ENCODE results near the gene CRTC2. TPM values are rescaled to one million over a fixed set of nuclear protein-coding genes. Genes with fewer than 3 reads are reported as not detected.
"Not testable (repeated sequence)": the region's sequence is repeated elsewhere in the genome, so short reads cannot be mapped to it uniquely, and the experiment has no call there.

CRTC2 gene
- total RNA-seq, 1 experiment from 2014 or later = 40.8 TPM

GRCh38 chr1:153984123-153984894 lies 25.9 kb upstream of the CRTC2 start:
- Histone ChIP-seq H3K9me3 (ENCODE audit: low read depth, low read length, poor library complexity, severe bottlenecking) (no peaks in the 10 kb centered on the region), H3K4me3 (ENCODE audit: low read depth, low read length, poor library complexity, severe bottlenecking) (peak overlapping the region; percentile 83), H3K27me3 (replicated peaks; ENCODE audit: insufficient read depth, low read depth, low read length, poor library complexity) (no peaks in the 10 kb centered on the region), H3K27ac (ENCODE audit: low read depth, low read length, poor library complexity, severe bottlenecking) (peak overlapping the region; percentile 80), H3K36me3 (ENCODE audit: insufficient read depth, low read length, poor library complexity, severe bottlenecking) (peaks cover 26% of the 10 kb centered on the region), H3K4me1 (ENCODE audit: insufficient read depth, low read length, poor library complexity, severe bottlenecking) (peaks cover 14% of the 10 kb centered on the region)
- intact Hi-C loops (cut with micrococcal nuclease; ENCODE audit: unreplicated experiment) = loop anchor here (10.0 kb wide), 1 partner anchor 470 kb away; no protein-coding TSS in a partner anchor
- BruUV-seq (replicated peaks) = no TSS peak
- POLR2A ChIA-PET (ENCODE audit: low non-redundant PET) = interaction anchor here (0.5 to 0.6 kb wide), 2 partner anchors 8 to 17 kb away, joined by 3 to 4 read pairs; partner anchors contain the start of gene CREB3L4
- DNase-seq (ENCODE audit: low spot score) = no peak
- CTCF ChIA-PET = interaction anchor here (0.7 kb wide), 1 partner anchor 465 kb away, joined by 6 read pairs; no protein-coding TSS in a partner anchor
- TF ChIP-seq CTCF (conservative IDR thresholded peaks at IDR 0.05; ENCODE audit: low read depth, low read length) (no peak), EZH2 (IDR thresholded peaks at IDR 0.05; ENCODE audit: borderline replicate concordance, low read depth, low read length, poor library complexity, severe bottlenecking) (no peak)

- H3K27ac ChIP-seq (ENCODE audit: low read depth, low read length, poor library complexity, severe bottlenecking); CTCF ChIA-PET; H3K4me3 ChIP-seq (ENCODE audit: low read depth, low read length, poor library complexity, severe bottlenecking); H3K27me3 ChIP-seq (replicated peaks; ENCODE audit: insufficient read depth, low read depth, low read length, poor library complexity); DNase-seq (ENCODE audit: low spot score); H3K9me3 ChIP-seq (ENCODE audit: low read depth, low read length, poor library complexity, severe bottlenecking); POLR2A ChIA-PET (ENCODE audit: low non-redundant PET): not testable (repeated sequence)
- Histone ChIP-seq H3K36me3 (ENCODE audit: insufficient read depth, low read length, poor library complexity, severe bottlenecking) (peaks cover 26% of the 10 kb centered on the region), H3K4me1 (ENCODE audit: insufficient read depth, low read length, poor library complexity, severe bottlenecking) (peaks cover 14% of the 10 kb centered on the region)
- TSS peak; percentile 84 for BruUV-seq (replicated peaks)
- intact Hi-C loops (cut with micrococcal nuclease; ENCODE audit: unreplicated experiment) = loop anchor here (10.0 kb wide), 1 partner anchor 467 kb away; no protein-coding TSS in a partner anchor
Observed at GRCh38 chr1:153981735-153982134, 23.3 kb upstream of the CRTC2 start.

- peaks cover 44% of the 10 kb centered on the region for H3K36me3 ChIP-seq (ENCODE audit: insufficient read depth, low read length, poor library complexity, severe bottlenecking)
Observed at GRCh38 chr1:153979091-153979490, 20.7 kb upstream of the CRTC2 start.

GRCh38 chr1:153978274-153978909 lies 20.0 kb upstream of the CRTC2 start:
- no TSS peak for BruUV-seq (replicated peaks)
- POLR2A ChIA-PET (ENCODE audit: low non-redundant PET) = interaction anchor here (1.5 kb wide), 1 partner anchor 12 kb away, joined by 8 read pairs; no protein-coding TSS in a partner anchor

More at GRCh38 chr1:153979091-153979490, 20.7 kb upstream of the CRTC2 start:
- H3K9me3 ChIP-seq (ENCODE audit: low read depth, low read length, poor library complexity, severe bottlenecking); BruUV-seq (replicated peaks); H3K4me1 ChIP-seq (ENCODE audit: insufficient read depth, low read length, poor library complexity, severe bottlenecking); H3K27ac ChIP-seq (ENCODE audit: low read depth, low read length, poor library complexity, severe bottlenecking); DNase-seq (ENCODE audit: low spot score); POLR2A ChIA-PET (ENCODE audit: low non-redundant PET); intact Hi-C loops (cut with micrococcal nuclease; ENCODE audit: unreplicated experiment); H3K27me3 ChIP-seq (replicated peaks; ENCODE audit: insufficient read depth, low read depth, low read length, poor library complexity); H3K4me3 ChIP-seq (ENCODE audit: low read depth, low read length, poor library complexity, severe bottlenecking): not testable (repeated sequence)
- CTCF ChIA-PET = interaction anchor here (0.9 kb wide), 1 partner anchor 11 kb away, joined by 3 read pairs; the partner anchor contains the start of gene CREB3L4

More at GRCh38 chr1:153978274-153978909, 20.0 kb upstream of the CRTC2 start:
- peaks cover 48% of the 10 kb centered on the region for H3K36me3 ChIP-seq (ENCODE audit: insufficient read depth, low read length, poor library complexity, severe bottlenecking)
- no peak for DNase-seq (ENCODE audit: low spot score)
- H3K4me3 ChIP-seq (ENCODE audit: low read depth, low read length, poor library complexity, severe bottlenecking) = peak overlapping the region; percentile 97
- peaks cover 8% of the 10 kb centered on the region for H3K4me1 ChIP-seq (ENCODE audit: insufficient read depth, low read length, poor library complexity, severe bottlenecking)
- H3K9me3 ChIP-seq (ENCODE audit: low read depth, low read length, poor library complexity, severe bottlenecking) = no peaks in the 10 kb centered on the region
- CTCF ChIA-PET = interaction anchor here (0.6 to 0.9 kb wide), 2 partner anchors 11 to 410 kb away, joined by 3 read pairs; partner anchors contain the start of gene CREB3L4
- H3K27me3 ChIP-seq (replicated peaks; ENCODE audit: insufficient read depth, low read depth, low read length, poor library complexity) = no peaks in the 10 kb centered on the region
- peak overlapping the region; percentile 91 for H3K27ac ChIP-seq (ENCODE audit: low read depth, low read length, poor library complexity, severe bottlenecking)
- intact Hi-C loops (cut with micrococcal nuclease; ENCODE audit: unreplicated experiment) = no loop called here
- no peak for TF ChIP-seq EZH2 (IDR thresholded peaks at IDR 0.05; ENCODE audit: borderline replicate concordance, low read depth, low read length, poor library complexity, severe bottlenecking)
- no peak for TF ChIP-seq CTCF (conservative IDR thresholded peaks at IDR 0.05; ENCODE audit: low read depth, low read length)
